ENCODE measurements around the gene OPN1MW.

DNA sequence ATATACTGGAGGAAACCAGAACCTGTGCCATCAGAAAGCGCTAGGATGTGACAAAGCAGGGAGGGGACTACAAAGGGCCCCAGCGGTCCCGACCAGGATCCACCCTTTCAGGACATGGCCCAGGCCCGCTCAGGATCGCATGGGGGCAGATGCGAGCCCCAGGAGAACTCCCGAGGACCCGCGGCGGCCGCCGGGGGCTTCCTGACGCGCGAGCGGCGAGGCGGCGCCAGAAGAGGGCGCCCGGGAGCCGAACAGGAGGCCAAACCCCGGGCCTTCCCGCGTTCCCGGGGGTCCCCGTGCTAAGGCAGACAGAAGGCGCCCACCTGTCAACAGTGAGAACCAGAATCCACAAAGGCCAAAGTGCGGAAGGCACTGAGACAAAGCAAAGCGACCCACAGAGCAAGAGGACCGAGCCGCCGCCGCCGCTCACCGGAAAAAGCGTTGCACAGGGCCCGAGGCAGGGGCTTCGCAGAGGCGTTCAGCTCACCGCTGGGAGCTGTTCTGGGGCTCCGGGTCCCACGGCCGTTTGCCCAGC lies 45.7 kb upstream of the OPN1MW start:
- TF ChIP-seq CTCF (IDR thresholded peaks at IDR 0.05; ENCODE audit: control extremely low read depth in 1 of 3, insufficient read depth in 1 of 3, low read depth in 1 of 3, low read length in 3 of 3) (peak; percentile 51 to 92 (median 63)), RFX5 (IDR thresholded peaks at IDR 0.05; ENCODE audit: borderline replicate concordance, low read depth, low read length) (no peak), SIN3A (conservative IDR thresholded peaks at IDR 0.05 in 1 of 2, IDR thresholded peaks at IDR 0.05 in 1 of 2; ENCODE audit: low read depth in 1 of 2, low read length in 2 of 2) (0 out of 4 replicates have a peak, but pooled peaks of 1 of the 2 experiments have one; percentile 35), POLR2A (IDR thresholded peaks at IDR 0.05; ENCODE audit: control extremely low read depth in 1 of 2, low read depth in 2 of 2, low read length in 2 of 2) (no peak), BACH1 (IDR thresholded peaks at IDR 0.05; ENCODE audit: low read length) (no peak), TAF7 (optimal IDR thresholded peaks at IDR 0.05; ENCODE audit: borderline replicate concordance, low read depth, low read length) (no peak), CREB1 (IDR thresholded peaks at IDR 0.05) (peak; percentile 58; the same call in 1 of the 2 replicates), NRF1 (IDR thresholded peaks at IDR 0.05; ENCODE audit: low read depth, low read length) (no peak)

All from H1 (cell line).